GM21825 (cell line): ENCODE data around the gene DGKB.

Experiments used
- ATAC-seq: cut with Tn5 transposase; IDR thresholded peaks from one replicate; pipeline ENCODE4 v1.9.1; 2021; ENCODE audit warnings: mild to moderate bottlenecking, moderate library complexity; ENCODE audit not compliant: unreplicated experiment

Gene DGKB

DNA sequence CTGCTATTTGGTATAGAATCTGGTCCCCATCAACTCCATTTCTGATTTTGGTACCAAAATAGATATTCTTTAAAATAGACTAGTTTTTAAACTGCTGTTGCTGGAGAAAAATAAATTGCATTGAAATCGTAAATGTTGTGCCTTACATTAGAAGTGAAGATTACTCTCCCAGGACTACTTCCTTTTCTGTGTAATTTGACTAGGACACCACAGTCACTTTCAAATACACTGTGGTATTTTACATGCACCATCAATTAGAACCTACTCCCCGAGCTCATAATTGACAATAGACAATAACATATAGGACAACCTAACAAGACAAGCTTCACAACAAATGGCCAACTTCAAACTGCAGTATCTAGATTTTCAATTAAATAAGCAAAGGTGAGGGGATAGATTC lies 211.5 kb downstream of the DGKB start:
- ATAC-seq: no peak

DNA sequence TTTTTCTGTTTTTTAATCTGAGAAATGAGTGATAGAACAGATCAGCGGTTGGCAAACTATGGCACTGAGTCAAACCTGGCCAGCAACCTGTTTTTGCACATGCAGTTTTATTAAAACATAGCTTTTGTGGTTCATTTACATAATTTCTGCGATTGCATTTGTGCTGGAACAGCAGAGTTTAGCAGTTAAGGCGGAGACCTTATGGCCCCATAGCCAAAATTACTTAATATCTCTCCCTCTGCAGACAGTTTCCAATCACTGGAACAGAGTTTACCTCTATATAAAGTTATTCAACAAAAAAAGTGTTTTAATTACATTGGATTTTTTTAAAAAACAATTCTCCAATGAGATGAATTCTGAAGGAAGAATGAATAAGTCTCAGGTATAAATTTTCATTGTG lies 212.1 kb downstream of the DGKB start:
- no peak for ATAC-seq

DNA sequence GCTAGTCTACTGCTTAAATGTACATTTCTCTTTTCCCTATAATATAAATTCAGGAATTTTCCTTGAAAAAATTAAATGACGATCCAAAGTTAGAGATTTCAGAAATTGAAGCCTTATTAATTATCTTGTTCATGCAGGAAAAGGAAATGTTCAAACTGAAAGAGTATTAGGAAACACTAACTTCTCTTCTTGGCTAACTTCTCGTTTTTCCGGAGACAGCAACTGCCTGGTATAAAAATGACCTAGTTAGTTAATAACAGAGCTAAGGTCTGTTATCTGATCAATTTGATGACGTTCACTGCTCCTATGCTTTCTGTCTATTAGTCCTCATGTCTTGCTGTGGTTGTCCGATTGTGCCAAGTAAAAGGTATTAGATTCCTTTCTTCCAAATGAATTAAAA lies 212.5 kb downstream of the DGKB start:
- ATAC-seq: no peak

DNA sequence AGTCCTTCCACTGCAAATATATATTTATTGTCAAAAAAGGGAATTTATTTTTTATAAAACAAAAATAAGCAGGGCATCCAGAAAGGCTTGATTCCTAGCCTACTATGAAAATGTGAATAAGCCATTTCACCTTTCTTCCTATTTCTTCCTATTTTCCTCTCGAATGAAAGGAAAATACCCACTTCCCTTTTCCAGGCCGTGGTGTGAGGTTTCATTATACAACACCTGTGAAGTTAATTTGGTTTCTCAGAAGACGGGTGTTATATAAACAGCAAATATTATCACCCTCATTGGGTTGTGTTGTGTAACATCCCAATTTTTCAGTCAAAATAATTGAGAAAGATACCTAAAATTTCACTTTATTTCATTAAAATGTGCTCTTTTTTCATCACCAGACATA lies 214.3 kb downstream of the DGKB start:
- no peak for ATAC-seq

DNA sequence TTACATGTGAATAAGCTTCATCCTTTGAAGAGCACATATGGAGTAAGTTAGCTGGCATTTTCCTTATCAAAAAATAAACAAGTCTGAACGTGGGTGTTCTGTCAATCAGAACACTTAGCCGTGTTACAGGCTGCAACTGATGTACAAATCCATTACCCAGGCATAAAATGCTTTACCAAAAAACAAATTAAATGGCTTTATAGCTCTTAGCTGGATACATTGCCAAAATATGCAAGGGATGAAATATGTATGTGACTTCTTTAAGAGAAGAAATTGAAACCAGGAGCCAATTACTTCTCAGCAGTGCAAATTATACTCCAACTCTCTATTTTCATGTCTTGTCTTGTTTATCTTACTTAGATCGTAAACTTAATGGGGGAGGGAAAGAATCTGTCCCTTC lies 214.8 kb downstream of the DGKB start:
- ATAC-seq: no peak

DNA sequence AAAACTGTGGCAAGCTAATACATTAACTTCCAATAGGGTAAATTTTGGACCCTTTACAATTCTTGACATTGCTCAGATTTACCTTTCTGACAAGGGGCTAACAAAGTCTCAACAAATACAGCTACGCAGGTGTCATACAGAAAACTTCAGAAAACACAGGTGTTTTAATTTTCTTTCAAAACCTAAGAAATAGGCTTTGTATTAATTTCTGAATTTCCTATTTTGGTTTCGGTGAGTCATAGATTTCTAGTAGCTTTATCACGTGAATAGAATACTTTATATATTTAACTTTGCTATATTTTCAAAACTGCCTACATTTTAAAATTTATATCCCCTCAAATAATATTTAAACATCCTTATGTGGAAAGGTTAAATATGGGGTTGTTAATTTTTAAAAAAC lies 215.3 kb downstream of the DGKB start:
- ATAC-seq: no peak

DNA sequence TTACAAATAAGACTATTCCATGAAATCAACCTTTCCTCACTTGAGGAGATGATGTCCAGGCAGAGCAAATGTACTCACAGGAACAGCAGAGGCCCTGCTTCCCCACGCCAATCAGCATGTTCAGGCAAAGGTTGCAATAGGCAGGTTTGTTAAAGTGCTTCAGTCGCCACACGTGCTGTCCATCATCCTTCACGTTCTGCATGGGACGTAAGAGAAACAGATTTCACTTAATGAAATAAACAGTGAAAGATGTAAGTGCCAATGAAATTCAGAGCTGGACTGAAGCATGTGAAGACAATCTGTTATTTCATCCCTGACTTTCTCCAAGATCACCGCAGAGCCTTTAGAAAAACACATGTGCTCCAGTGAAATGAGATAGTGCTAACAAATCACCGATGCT lies 217.4 kb downstream of the DGKB start:
- ATAC-seq: no peak

DNA sequence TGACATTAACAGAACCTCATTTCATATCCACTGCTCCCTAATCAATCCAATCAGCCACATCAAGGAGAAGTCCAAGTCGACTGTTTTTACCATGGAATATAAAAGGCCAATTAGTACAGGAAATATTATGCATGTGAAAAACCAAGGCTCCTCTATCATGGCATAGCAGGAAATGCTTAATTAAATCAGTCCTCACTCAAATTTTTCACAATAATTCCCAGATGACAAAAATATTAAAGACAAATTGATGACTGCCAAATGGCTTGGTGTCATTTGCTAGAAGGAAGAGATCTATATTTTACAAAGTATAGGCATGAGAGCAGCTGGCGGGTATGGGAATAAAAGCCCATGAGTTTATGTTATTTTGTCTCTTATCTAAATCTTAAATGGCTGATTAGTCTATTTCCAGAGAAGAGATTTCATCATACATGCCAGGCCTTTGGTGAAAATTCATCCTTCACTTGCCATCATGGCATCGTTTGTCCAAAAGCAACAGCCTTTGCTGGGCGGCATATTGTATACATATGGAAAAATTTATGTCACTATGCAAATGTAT lies 219.6 kb downstream of the DGKB start:
- no peak for ATAC-seq

DNA sequence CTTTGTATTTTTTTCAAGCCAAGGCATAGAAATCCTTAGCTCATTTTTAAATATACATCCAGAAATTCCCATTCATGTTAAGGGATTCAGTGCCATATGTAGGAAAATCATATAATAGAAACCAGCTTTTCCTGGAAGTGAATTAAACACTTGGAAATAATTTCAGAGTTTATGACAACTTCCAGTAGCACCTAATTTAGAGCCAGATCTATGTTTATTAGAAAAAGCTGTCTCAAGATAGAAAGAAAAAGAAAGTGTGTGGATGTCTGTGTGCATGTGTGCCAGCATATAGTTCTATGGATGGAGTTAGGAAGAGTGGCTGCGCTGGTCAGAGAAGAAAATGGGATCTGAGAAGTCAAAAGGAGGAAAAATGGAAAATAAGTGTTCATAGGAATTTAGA lies 225.7 kb downstream of the DGKB start:
- no peak for ATAC-seq

DNA sequence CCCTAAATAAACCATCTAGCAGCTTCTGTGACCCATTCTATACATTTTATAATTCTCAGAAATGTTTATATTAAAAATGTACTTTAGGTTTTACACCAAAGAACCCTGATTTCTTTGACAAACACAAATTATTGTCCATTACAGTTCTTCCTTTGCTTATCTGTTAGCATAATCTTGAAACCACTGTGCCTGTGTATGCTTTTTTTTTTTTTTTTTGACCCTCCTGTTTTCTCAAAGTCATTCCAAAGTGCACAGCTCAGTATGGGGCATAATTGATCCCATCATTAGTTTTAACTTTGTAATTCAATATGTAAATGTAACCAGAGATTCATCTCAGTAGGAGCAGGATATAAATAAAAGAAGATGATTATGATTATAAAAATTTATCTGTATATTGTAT lies 229.3 kb downstream of the DGKB start:
- ATAC-seq: no peak

DNA sequence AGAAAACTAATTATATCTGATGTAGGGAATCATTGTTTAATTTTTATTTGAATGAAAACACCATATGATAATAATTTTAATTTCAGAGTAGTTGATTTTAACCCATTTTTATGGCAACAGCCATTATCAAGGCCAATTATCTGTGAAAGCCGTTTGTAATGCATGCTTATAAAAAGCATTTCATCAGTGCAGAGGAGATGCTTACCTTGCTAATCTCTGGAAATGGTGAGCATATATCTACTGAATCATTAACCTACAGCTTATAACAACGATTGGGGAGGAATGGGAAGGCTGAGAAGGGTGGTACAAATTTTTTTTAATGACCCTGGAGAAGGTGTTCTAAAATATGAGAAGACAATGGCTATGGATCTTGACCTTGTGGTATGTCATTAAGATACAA lies 235.6 kb downstream of the DGKB start:
- no peak for ATAC-seq

DNA sequence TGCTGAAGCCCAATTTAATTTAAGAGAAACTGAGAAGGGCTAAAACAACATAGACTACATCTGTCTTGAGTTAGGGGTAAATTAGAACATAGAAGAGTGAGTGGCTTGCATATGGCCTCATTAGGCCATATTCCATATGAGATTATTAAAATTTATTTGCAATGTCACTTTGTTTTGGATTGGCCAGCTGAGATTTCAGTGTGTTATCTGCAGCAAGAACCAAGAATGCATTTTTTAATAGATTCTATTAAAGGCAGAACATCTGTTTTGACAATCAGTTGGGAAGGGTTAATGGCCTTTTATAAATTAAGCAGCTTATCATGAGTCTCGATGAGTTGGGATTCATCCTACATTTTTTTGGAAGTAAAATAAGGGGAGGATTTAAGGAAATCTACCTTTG lies 236.2 kb downstream of the DGKB start:
- ATAC-seq: no peak

DNA sequence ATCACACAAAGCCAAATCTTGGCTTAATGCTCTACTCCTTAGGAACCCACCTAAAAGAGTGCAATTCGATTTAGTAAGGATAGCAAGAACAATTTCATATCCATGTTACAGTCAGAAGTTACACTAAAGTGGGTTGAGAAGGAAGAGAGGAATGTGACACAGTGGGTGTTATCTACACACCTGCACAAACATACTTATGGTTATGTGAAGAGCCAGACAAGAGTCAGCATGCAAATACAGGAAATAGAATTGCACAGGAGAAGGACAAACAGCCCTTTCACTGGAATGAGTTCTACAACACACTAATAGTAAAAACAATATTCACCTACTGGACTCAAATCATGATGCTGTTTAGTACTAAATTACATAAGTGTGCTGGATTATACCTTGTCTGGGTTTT lies 262.8 kb downstream of the DGKB start:
- ATAC-seq: no peak

DNA sequence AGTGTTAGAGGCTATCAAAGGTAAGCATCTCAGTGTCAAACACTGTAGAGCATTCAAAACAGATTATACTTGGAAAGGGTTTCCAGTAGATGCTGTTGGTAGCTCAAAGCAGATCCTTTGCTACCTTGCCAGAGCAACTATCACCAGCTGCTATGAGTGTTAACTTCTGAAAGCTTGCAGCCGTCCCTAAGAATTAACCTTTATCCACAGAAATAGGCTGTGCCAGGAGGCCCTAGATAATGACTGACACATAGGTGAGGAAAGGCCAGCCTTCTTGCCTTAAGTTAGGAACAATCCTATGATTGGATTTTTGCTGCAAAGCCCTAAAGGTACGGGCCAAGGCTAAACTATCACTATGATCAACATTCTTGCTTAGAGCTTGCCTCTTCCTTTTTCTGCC lies 263.2 kb downstream of the DGKB start:
- no peak for ATAC-seq

DNA sequence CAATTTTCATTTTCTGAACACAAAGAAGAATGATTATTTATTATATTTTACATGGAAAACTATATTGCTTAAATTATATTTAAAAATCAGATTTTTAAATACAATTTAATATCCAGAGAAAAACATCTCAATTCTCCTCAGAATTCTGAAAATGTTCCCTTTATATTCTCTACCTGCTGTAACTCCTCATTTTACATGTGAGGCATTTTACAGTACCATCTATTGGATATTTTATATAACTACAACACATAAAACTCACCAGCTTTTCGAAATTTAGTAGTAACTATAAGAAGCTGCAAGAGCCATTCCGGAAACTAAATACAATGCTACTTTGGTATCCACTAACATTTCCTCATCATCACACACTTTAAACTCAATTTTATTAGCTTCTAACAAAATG lies 264.6 kb downstream of the DGKB start:
- no peak for ATAC-seq

DNA sequence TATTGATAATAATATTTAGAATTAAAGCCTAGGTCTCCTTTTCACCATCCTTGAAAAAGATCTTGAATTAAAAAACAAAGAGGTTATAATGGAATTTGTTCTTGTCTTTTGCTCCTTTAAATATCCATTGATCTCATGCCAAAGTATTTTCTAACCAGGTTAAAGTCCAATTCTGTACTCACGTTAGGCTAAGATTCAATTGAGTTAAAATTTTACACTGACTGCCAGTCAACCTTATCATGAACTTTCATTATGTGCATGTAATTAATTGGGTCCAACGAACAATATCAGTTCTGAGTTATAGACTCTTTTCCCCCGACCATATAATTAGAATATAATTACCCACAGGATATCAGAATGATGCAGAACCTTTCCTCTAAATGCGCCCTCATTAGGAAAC lies 266.6 kb downstream of the DGKB start:
- ATAC-seq: no peak

DNA sequence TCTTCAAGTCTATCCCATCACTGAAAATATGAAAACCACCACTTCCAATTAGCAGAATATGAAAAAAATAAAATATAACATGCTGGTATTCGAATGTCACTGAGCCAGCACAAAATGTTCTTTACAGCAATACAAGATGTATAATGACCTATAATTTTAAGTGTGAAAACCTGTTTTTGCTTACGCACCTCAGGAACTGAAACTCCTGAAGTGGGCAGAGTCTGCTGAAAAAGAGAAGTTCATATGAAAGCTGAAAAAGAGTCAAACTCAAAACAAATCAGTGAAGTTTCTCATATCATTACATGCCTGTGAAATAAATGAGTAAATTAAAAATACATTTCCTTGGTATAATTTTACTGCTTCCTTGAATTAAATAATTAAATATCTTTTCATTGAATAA lies 272.5 kb downstream of the DGKB start:
- ATAC-seq: no peak

DNA sequence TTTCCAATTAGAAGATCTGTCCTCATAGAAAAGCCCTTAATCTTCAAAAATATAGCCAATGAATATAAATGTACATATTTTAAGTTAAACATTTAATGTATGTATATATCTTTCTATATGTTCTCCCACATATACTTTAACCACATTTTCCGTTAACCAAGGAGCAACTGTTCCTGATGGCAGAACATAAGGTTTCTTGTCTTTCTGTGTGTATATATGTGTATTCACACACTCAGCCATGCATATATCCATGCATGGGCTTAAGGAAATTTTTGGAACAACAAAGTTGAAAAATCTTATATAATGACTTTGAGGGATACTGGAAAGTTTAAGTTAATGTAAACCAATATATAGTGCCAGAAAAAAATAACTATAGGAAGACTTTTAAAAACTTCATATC lies 274.0 kb downstream of the DGKB start:
- ATAC-seq: no peak

DNA sequence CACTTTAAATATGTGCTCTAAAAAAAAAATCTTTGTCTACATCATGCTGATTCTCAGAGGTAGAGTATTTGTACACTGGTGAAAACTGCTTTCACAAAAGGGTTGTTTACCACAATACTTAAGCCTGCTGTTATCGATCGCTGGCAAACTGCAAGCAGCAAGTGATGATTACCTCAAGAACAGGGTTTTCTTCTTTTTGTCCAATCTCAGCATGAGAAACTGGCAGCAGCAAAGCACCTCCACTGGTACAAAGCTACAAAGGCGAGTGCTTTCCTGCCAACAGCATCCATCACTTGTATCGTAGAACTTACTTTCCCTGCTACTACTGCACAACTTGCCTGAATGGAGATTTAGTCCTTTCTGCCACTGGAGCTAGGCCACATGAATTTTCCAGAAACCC lies 276.5 kb downstream of the DGKB start:
- no peak for ATAC-seq

DNA sequence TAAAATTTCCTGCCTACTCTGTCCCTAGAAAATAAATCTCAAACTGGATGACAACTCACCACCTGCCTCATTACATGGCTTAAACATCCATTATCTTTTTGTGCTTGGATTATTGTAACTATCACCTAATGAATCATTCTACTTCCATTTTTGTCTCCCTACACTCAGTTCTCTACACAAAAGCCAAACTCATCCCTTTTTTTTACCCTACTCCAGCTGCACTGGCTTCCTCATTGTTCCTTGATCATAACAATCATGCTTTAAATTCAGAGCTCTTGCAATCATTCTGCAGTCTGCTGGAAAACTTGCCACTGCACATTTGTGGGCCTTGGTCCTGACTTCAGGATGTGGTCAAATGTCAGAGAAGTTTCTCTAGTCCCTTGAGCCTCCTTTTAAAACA lies 280.0 kb downstream of the DGKB start:
- ATAC-seq: no peak

DNA sequence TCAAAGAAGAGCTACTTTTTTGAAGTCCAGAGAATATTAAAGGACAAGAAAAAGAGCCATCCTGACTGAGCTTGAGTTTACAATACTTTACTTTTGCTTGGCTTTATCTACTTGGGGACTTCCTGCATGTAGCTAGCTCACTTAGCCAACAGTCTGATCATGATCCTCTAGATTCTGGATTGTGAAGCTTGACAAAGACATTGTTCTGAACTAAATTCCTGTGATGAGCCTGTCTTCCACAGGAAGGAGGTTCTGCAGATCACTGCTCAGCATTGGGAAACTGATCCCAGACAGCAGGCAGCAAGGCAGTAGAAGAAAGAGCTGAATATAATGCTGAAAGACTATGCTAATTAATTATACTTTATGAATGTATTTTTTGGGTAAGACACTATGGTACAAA lies 296.4 kb downstream of the DGKB start:
- no peak for ATAC-seq

DNA sequence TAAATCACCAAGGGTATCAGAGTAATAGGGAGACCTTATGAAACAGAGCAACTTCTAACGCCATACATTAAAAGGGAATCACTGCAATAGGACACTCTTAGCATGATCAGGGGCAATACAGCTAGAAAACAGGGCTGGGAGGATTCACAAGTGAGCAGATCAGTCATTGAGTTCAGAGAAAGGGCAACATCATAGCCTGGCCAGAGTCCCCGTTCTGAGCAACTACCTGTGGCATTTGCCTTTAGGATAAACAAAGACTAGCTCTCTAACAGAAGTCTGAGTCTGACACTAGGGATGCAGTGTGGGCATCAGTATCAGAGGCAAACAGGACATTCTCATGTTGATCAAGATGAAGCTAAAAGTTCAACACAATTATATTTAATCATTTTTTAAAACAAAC lies 297.9 kb downstream of the DGKB start:
- no peak for ATAC-seq

DNA sequence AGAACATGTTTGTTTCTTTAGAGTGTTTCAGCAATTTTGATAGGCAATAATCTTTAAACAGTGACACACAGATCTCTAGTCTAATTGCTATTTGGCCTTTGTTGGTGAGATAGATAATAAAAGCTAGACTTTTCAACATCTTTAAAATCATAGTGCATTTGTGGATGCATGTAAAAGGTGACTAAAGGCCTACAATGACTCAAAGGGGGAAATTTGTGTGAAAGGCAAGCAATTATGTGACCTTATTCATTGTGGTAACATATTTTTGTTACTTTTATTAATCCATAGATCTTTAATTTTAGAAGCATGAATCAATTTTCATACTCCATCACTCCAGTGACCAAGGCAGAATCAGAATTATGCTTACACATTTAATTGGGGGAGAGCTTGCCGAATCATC lies 299.7 kb downstream of the DGKB start:
- no peak for ATAC-seq
